ENCODE data around the gene ZWILCH.
"Not testable (repeated sequence)": the region's sequence is repeated elsewhere in the genome, so short reads cannot be mapped to it uniquely, and the experiment has no call there.

ZWILCH gene

GRCh38 chr15:66504563-66505429 is at the start of gene ZWILCH, which contains the start of gene RPL4:
Gene ZWILCH (plus strand): TSS chr15:66505326. CDS start chr15:66505339, 13 bp downstream.
Gene RPL4 (minus strand): TSS chr15:66504855. CDS start chr15:66504790, 65 bp downstream.
- DNase-seq: peak; percentile 78

GRCh38 chr15:66456211-66456610 is 48.9 kb upstream of the ZWILCH start:
- no peak for DNase-seq

GRCh38 chr15:66459818-66460615 is 45.1 kb upstream of the ZWILCH start:
- no peak for DNase-seq

- DNase-seq: not testable (repeated sequence)
Observed at GRCh38 chr15:66461294-66461693, 43.8 kb upstream of the ZWILCH start.

- no peak for DNase-seq
Observed at GRCh38 chr15:66461917-66462316, 43.2 kb upstream of the ZWILCH start.

- no peak for DNase-seq
Observed at GRCh38 chr15:66462627-66463026, 42.5 kb upstream of the ZWILCH start.

- DNase-seq: not testable (repeated sequence)
Observed at GRCh38 chr15:66465294-66465693, 39.8 kb upstream of the ZWILCH start.

GRCh38 chr15:66467162-66468040 is 37.7 kb upstream of the ZWILCH start:
- DNase-seq: not testable (repeated sequence)

- DNase-seq: not testable (repeated sequence)
Observed at GRCh38 chr15:66470825-66471224, 34.3 kb upstream of the ZWILCH start.

- DNase-seq: peak; percentile 31
Observed at GRCh38 chr15:66472176-66472999, 32.7 kb upstream of the ZWILCH start.

- no peak for DNase-seq
Observed at GRCh38 chr15:66474135-66474534, 31.0 kb upstream of the ZWILCH start.

- DNase-seq: no peak
Observed at GRCh38 chr15:66474963-66475362, 30.2 kb upstream of the ZWILCH start.

- DNase-seq: no peak
Observed at GRCh38 chr15:66476535-66476934, 28.6 kb upstream of the ZWILCH start.

GRCh38 chr15:66477011-66477410 is 28.1 kb upstream of the ZWILCH start:
- no peak for DNase-seq

- DNase-seq: no peak
Observed at GRCh38 chr15:66480267-66480666, 24.9 kb upstream of the ZWILCH start.

GRCh38 chr15:66481107-66481856 is 23.8 kb upstream of the ZWILCH start:
- no peak for DNase-seq

- DNase-seq: no peak
Observed at GRCh38 chr15:66482539-66482938, 22.6 kb upstream of the ZWILCH start.

- no peak for DNase-seq
Observed at GRCh38 chr15:66483131-66483566, 22.0 kb upstream of the ZWILCH start.

GRCh38 chr15:66484539-66485112 is 20.5 kb upstream of the ZWILCH start:
- DNase-seq: no peak

GRCh38 chr15:66486887-66487286 is 18.2 kb upstream of the ZWILCH start:
- DNase-seq: no peak

- no peak for DNase-seq
Observed at GRCh38 chr15:66488525-66488924, 16.6 kb upstream of the ZWILCH start.
